Muscle of leg (tissue), 11 donors: ENCODE measurements around the gene ALMS1. TPM values are rescaled to one million over a fixed set of nuclear protein-coding genes. Genes with fewer than 3 reads are reported as not detected.
"Not testable (repeated sequence)": the region's sequence is repeated elsewhere in the genome, so short reads cannot be mapped to it uniquely, and the experiment has no call there.

Source experiments
- DNase-seq: peaks from one replicate; pipeline ENCODE4 v3.0.0; 2013
- H3K27ac ChIP-seq: one replicate; pipeline ENCODE4 v1.5.1; 2013; ENCODE audit warnings: mild to moderate bottlenecking, low read length, control low read depth
- H3K27me3 ChIP-seq: one replicate; pipeline ENCODE4 v1.6.1; 2013; ENCODE audit warnings: low read length; ENCODE audit not compliant: control insufficient read depth, insufficient read depth
- H3K36me3 ChIP-seq: one replicate; pipeline ENCODE4 v1.6.1; 2013; ENCODE audit warnings: low read length; ENCODE audit not compliant: control insufficient read depth, insufficient read depth
- H3K4me1 ChIP-seq: one replicate; pipeline ENCODE4 v1.6.1; 2013; ENCODE audit warnings: low read length; ENCODE audit not compliant: control insufficient read depth, insufficient read depth
- H3K4me3 ChIP-seq: one replicate; pipeline ENCODE4 v1.5.1; 2013; ENCODE audit warnings: low read length, control low read depth
- H3K9me3 ChIP-seq: replicated peaks from 2 replicates; pipeline ENCODE4 v1.6.1; 2013; ENCODE audit warnings: low read depth, low read length; ENCODE audit not compliant: control insufficient read depth
- WGBS: methylation state at CpG from one replicate; pipeline ENCODE4 v1.1.5; 2013; ENCODE audit warnings: missing lambda C conversion rate; ENCODE audit not compliant: insufficient coverage; 5-methylcytosine and 5-hydroxymethylcytosine counted together
- polyA plus RNA-seq, 8 donors: library from polyadenylated mRNA; unstranded; fragments of 120-200 nt; gene quantifications; one replicate each; pipeline versions ENCODE4 v1.2.1 to v1.2.3, GENCODE V29; 2013; ENCODE audit warnings: inconsistent platforms in 1 of 8, low replicate concordance in 1 of 8; ENCODE audit not compliant: insufficient read length in 8 of 8, insufficient read depth in 1 of 8
- total RNA-seq: library from RNA; stranded (reverse); fragments of 120-200 nt; gene quantifications from one replicate; pipeline ENCODE4 v1.2.4, GENCODE V29; 2013

The ALMS1 gene
- total and polyA plus RNA-seq, 9 donors: 15.4 to 25.7 (median 21.2) TPM

DNA sequence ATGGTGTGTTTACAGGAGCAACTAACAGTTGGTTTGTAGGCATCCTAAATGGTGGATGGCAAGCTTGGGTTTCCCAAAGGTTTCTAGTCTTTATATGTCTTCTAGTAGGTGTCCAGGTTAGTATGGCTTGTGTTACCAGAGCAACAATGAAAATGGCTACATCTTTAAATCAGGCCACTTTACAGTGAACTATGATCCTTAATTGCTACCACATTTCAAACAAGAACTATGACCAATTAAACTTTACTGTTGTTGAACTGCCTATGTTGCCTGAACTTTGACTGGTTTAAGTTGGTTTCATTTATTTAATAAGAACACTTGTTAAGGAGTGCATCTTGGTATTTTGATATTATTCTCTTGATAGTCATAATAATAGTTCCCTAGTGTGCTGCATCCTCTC lies 251.3 kb downstream of the ALMS1 start:
- not testable (repeated sequence) for H3K27me3 ChIP-seq, DNase-seq, H3K4me1 ChIP-seq, H3K4me3 ChIP-seq, H3K9me3 ChIP-seq, H3K27ac ChIP-seq, H3K36me3 ChIP-seq

GRCh38 chr2:73638429-73638828 lies 252.8 kb downstream of the ALMS1 start:
- H3K4me3 ChIP-seq: no peak overlapping the region
- no CpG with 5 or more reads among the region's 1 CpG for WGBS
- no peak for DNase-seq

GRCh38 chr2:73640511-73640911 lies 254.9 kb downstream of the ALMS1 start:
- Histone ChIP-seq H3K27ac (no peak overlapping the region), H3K36me3 (no peaks in the 10 kb centered on the region), H3K9me3 (peaks cover 2% of the 10 kb centered on the region), H3K4me1 (no peaks in the 10 kb centered on the region), H3K27me3 (no peaks in the 10 kb centered on the region), H3K4me3 (no peak overlapping the region)
- WGBS: no CpG with 5 or more reads among the region's 1 CpG
- peak; percentile 33 for DNase-seq

More at GRCh38 chr2:73638429-73638828, 252.8 kb downstream of the ALMS1 start:
- Histone ChIP-seq H3K27me3 (no peaks in the 10 kb centered on the region), H3K4me1 (no peaks in the 10 kb centered on the region), H3K9me3 (peaks cover 2% of the 10 kb centered on the region), H3K27ac (no peak overlapping the region), H3K36me3 (no peaks in the 10 kb centered on the region)

- Histone ChIP-seq H3K27me3 (no peaks in the 10 kb centered on the region), H3K4me1 (no peaks in the 10 kb centered on the region), H3K4me3 (no peak overlapping the region), H3K36me3 (no peaks in the 10 kb centered on the region), H3K27ac (no peak overlapping the region), H3K9me3 (peaks cover 2% of the 10 kb centered on the region)
- 87% methylated on average over 18 of the region's 19 CpGs for WGBS
- no peak for DNase-seq
Measured at GRCh38 chr2:73640946-73641766, 255.5 kb downstream of the ALMS1 start.

DNA sequence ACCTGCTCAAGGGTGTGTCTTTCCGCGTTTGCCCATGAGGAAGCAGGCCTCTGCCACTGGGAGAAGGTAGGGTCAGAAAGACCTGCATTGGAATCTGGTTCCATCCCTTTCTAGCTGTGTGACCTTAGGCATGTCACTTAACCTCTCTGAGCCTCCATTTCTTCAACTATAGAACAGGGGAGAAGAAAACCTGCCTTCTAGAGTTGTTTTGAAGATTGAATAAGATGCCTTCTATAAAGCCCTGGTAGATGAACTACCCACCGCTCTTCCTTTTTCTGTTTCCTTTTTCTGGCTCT lies 256.1 kb downstream of the ALMS1 start:
- WGBS: 100% methylated on average over 1 of the region's 3 CpGs
- no peak for DNase-seq
- Histone ChIP-seq H3K4me1 (no peaks in the 10 kb centered on the region), H3K27me3 (no peaks in the 10 kb centered on the region), H3K27ac (no peak overlapping the region), H3K4me3 (no peak overlapping the region), H3K9me3 (peaks cover 2% of the 10 kb centered on the region), H3K36me3 (no peaks in the 10 kb centered on the region)

- no peak for DNase-seq
- H3K36me3 ChIP-seq: no peaks in the 10 kb centered on the region
- H3K4me3 ChIP-seq: no peak within 1 kb of the TSS
- no peak within 1 kb of the TSS for H3K27ac ChIP-seq
- 79% methylated on average over 9 of the region's 13 CpGs for WGBS
- no peaks in the 10 kb centered on the region for H3K4me1 ChIP-seq
- H3K27me3 ChIP-seq: no peaks in the 10 kb centered on the region
- H3K9me3 ChIP-seq: peaks cover 2% of the 10 kb centered on the region
Measured at GRCh38 chr2:73642338-73643018, 256.8 kb downstream of the ALMS1 start, which contains the start of gene NAT8. NAT8 (minus strand) TSS chr2:73642422; CDS start chr2:73641628, 794 bp downstream.

DNA sequence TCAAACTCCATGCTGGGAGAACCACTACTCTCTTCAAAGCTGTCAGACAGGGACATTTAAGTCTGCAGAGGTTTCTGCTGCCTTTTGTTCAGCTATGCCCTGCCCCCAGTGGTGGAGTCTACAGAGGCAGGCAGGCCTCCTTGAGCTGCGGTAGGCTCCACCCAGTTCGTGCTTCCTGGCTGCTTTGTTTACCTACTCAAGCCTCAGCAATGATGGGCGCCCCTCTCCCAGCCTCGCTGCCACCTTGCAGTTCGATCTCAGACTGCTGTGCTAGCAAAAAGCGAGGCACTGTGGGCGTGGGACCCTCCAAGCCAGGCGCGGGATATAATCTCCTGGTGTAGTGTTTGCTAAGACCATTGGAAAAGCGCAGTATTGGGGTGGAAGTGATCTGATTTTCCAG lies 262.1 kb downstream of the ALMS1 start:
- DNase-seq, H3K27me3 ChIP-seq, H3K27ac ChIP-seq, H3K9me3 ChIP-seq, H3K4me3 ChIP-seq, H3K4me1 ChIP-seq, H3K36me3 ChIP-seq: not testable (repeated sequence)
- 89% methylated on average over 6 of the region's 10 CpGs for WGBS

DNA sequence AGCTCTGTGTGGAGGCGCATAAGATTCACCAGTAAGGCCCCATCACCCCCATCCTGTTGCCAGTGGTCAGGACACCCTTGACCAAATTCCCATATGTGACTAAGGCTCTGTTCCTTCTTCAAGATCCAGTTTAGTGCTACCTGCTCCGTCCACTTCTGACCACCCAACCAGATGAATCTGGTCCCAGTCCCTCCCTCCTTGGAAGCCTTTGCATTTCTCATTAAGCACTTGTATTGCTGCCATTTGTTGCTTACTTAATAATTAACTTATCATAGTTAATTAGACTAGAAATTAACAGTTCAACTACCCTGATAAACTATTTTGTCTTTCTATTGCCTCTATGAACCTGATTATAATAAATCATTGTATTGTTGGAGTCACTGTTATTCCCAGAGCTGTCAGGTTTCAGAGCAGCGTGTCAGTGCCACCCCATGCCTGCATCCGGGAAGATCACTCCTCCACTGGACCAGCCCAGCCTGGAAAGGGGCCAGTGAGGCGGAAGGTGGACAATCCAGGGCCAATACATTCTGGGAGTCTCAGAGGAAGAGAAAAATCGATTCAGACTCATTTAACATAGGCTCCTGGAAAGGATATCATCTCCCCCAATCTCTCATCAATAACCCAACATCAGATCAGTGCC lies 266.1 kb downstream of the ALMS1 start:
- no peak for DNase-seq
- no peak overlapping the region for H3K4me3 ChIP-seq
- WGBS: 86% methylated on average over 1 of the region's 6 CpGs
- H3K27ac ChIP-seq: no peak overlapping the region
- H3K27me3 ChIP-seq: no peaks in the 10 kb centered on the region
- H3K36me3 ChIP-seq: no peaks in the 10 kb centered on the region
- no peaks in the 10 kb centered on the region for H3K9me3 ChIP-seq
- H3K4me1 ChIP-seq: no peaks in the 10 kb centered on the region

- Histone ChIP-seq H3K27ac (no peak overlapping the region), H3K4me1 (no peaks in the 10 kb centered on the region), H3K9me3 (no peaks in the 10 kb centered on the region), H3K27me3 (no peaks in the 10 kb centered on the region), H3K4me3 (no peak overlapping the region), H3K36me3 (no peaks in the 10 kb centered on the region)
- DNase-seq: no peak
- no CpG with 5 or more reads among the region's 3 CpGs for WGBS
Measured at GRCh38 chr2:73652348-73652747, 266.7 kb downstream of the ALMS1 start.

DNA sequence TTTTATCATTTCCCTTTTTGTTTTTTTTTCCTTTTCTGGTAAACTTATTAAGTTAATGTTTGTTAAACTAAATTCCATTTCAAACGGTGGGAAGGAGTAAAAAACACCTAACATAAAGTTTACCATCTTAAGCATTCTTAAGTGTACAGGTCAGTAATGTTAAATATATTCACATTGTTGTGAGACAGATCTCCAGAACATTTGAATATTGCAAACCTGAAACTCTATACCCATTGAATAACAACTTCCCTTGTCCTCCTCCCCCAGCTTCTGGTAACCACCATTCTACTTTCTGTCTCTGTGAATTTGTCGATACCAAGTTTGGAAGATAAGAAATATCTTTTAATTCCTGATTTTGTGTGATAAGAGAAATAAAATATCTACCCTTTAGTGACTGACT lies 268.5 kb downstream of the ALMS1 start:
- no peaks in the 10 kb centered on the region for H3K36me3 ChIP-seq
- no CpG with 5 or more reads among the region's 2 CpGs for WGBS
- no peak overlapping the region for H3K27ac ChIP-seq
- H3K4me1 ChIP-seq: no peaks in the 10 kb centered on the region
- no peak overlapping the region for H3K4me3 ChIP-seq
- H3K9me3 ChIP-seq: no peaks in the 10 kb centered on the region
- no peaks in the 10 kb centered on the region for H3K27me3 ChIP-seq
- no peak for DNase-seq
